Neural progenitor cell (in vitro differentiated cells): ENCODE measurements around the gene ANXA2R. TPM values are rescaled to one million over a fixed set of nuclear protein-coding genes. Genes with fewer than 3 reads are reported as not detected.
A peak's percentile ranks its signal among the peaks of the same experiment; 100 is the strongest.

ENCODE experiments used
- DNase-seq: peaks from one replicate; pipeline ENCODE4 v3.0.0-alpha.2; 2016; ENCODE audit warnings: low spot score
- H2AFZ ChIP-seq: fragments of 200-600 bp; sonication (generic); replicated peaks from 2 replicates; pipeline ENCODE4 v1.6.1; 2016; ENCODE audit warnings: antibody characterized with exemption
- H3F3A ChIP-seq: fragments of 200-600 bp; sonication (generic); 2 replicates; pipeline ENCODE4 v1.6.1; 2016; ENCODE audit warnings: antibody characterized with exemption, low read depth
- H3K27ac ChIP-seq: fragments of 200-600 bp; sonication (generic); 2 replicates; pipeline ENCODE4 v1.5.1; 2016; ENCODE audit warnings: mild to moderate bottlenecking
- H3K27me3 ChIP-seq: fragments of 200-600 bp; sonication (generic); 2 replicates; pipeline ENCODE4 v1.6.1; 2016; ENCODE audit warnings: mild to moderate bottlenecking, moderate library complexity
- H3K36me3 ChIP-seq: fragments of 200-600 bp; sonication (generic); 2 replicates; pipeline ENCODE4 v1.5.1; 2016
- H3K4me1 ChIP-seq: fragments of 200-600 bp; sonication (generic); 2 replicates; pipeline ENCODE4 v1.6.1; 2016; ENCODE audit warnings: mixed run types
- H3K4me2 ChIP-seq: fragments of 200-600 bp; sonication (generic); 2 replicates; pipeline ENCODE4 v1.6.1; 2016
- H3K4me3 ChIP-seq: fragments of 200-600 bp; sonication (generic); 2 replicates; pipeline ENCODE4 v1.5.1; 2016
- H3K79me2 ChIP-seq: fragments of 200-600 bp; sonication (generic); 2 replicates; pipeline ENCODE4 v1.6.1; 2016; ENCODE audit warnings: low read depth
- H3K9ac ChIP-seq: fragments of 200-600 bp; sonication (generic); 2 replicates; pipeline ENCODE4 v1.6.1; 2016
- H3K9me3 ChIP-seq: fragments of 200-600 bp; sonication (generic); 2 replicates; pipeline ENCODE4 v1.5.1; 2016; ENCODE audit warnings: low read depth
- H4K20me1 ChIP-seq: fragments of 200-600 bp; sonication (generic); 2 replicates; pipeline ENCODE4 v1.6.1; 2016; ENCODE audit warnings: low read depth
- H3K27ac Mint-ChIP-seq: 3 replicates; pipeline ENCODE4 v1.8.0; 2021; ENCODE audit warnings: mixed read lengths
- H3K27me3 Mint-ChIP-seq: 2 replicates; pipeline ENCODE4 v1.8.0; 2022; ENCODE audit warnings: low read depth, mild to moderate bottlenecking, inconsistent platforms, moderate library complexity, mixed read lengths; ENCODE audit not compliant: insufficient read depth
- H3K36me3 Mint-ChIP-seq: 3 replicates; pipeline ENCODE4 v1.8.0; 2021; ENCODE audit warnings: mixed read lengths
- H3K4me1 Mint-ChIP-seq: 3 replicates; pipeline ENCODE4 v1.8.0; 2021; ENCODE audit warnings: mixed read lengths
- H3K4me3 Mint-ChIP-seq: 3 replicates; pipeline ENCODE4 v1.8.0; 2021; ENCODE audit warnings: mild to moderate bottlenecking, moderate library complexity, mixed read lengths
- H3K9me3 Mint-ChIP-seq: 3 replicates; pipeline ENCODE4 v1.8.0; 2020; ENCODE audit warnings: mixed read lengths
- EZH2 ChIP-seq: fragments of 200-600 bp; sonication (generic); IDR thresholded peaks from 2 replicates; pipeline ENCODE4 v1.6.1; 2017; ENCODE audit warnings: antibody characterized with exemption, mild to moderate bottlenecking, moderate library complexity
- EZH2phosphoT487 ChIP-seq: fragments of 200-600 bp; sonication (generic); IDR thresholded peaks from 2 replicates; pipeline ENCODE4 v1.6.1; 2017; ENCODE audit warnings: antibody characterized with exemption
- total RNA-seq: library from RNA; depleted of rRNA; stranded (reverse); fragments of >200 nt; gene quantifications from 2 replicates; pipeline ENCODE4 v1.2.3, GENCODE V29; 2015; ENCODE audit warnings: low replicate concordance
- TF ChIP-seq, protein P1 (sequence below): fragments of 200-600 bp; sonication (generic); IDR thresholded peaks from 2 replicates; pipeline ENCODE4 v1.5.1; 2017; ENCODE audit warnings: antibody characterized with exemption, mild to moderate bottlenecking

The ANXA2R gene
- total RNA-seq, 1 donor from 2014 or later = 0.17 TPM

GRCh38 chr5:43038496-43038989 lies 1.6 kb downstream of the ANXA2R start:
- H3F3A ChIP-seq = peaks cover 51% of the 10 kb centered on the region
- no peak overlapping the region for H3K9ac ChIP-seq
- Mint-ChIP-seq H3K27me3 (peaks cover 88% of the 10 kb centered on the region), H3K9me3 (peaks cover 3% of the 10 kb centered on the region), H3K36me3 (no peaks in the 10 kb centered on the region), H3K4me1 (peaks cover 51% of the 10 kb centered on the region), H3K4me3 (no peak overlapping the region), H3K27ac (no peak overlapping the region)
- H3K27ac ChIP-seq = no peak overlapping the region
- TF ChIP-seq EZH2phosphoT487 (peak; percentile 53), EZH2 (peak; percentile 16)
- TF ChIP-seq, protein P1, sequence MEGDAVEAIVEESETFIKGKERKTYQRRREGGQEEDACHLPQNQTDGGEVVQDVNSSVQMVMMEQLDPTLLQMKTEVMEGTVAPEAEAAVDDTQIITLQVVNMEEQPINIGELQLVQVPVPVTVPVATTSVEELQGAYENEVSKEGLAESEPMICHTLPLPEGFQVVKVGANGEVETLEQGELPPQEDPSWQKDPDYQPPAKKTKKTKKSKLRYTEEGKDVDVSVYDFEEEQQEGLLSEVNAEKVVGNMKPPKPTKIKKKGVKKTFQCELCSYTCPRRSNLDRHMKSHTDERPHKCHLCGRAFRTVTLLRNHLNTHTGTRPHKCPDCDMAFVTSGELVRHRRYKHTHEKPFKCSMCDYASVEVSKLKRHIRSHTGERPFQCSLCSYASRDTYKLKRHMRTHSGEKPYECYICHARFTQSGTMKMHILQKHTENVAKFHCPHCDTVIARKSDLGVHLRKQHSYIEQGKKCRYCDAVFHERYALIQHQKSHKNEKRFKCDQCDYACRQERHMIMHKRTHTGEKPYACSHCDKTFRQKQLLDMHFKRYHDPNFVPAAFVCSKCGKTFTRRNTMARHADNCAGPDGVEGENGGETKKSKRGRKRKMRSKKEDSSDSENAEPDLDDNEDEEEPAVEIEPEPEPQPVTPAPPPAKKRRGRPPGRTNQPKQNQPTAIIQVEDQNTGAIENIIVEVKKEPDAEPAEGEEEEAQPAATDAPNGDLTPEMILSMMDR = no peak
- H3K4me1 ChIP-seq = peaks cover 13% of the 10 kb centered on the region
- H3K9me3 ChIP-seq = no peaks in the 10 kb centered on the region
- no peak overlapping the region for H2AFZ ChIP-seq
- DNase-seq = peak; percentile 51
- H3K4me2 ChIP-seq = no peak overlapping the region
- no peaks in the 10 kb centered on the region for H3K36me3 ChIP-seq
- H3K79me2 ChIP-seq = no peaks in the 10 kb centered on the region
- H3K27me3 ChIP-seq = peaks cover 100% of the 10 kb centered on the region
- H4K20me1 ChIP-seq = peaks cover 92% of the 10 kb centered on the region
- H3K4me3 ChIP-seq = no peak overlapping the region

DNA sequence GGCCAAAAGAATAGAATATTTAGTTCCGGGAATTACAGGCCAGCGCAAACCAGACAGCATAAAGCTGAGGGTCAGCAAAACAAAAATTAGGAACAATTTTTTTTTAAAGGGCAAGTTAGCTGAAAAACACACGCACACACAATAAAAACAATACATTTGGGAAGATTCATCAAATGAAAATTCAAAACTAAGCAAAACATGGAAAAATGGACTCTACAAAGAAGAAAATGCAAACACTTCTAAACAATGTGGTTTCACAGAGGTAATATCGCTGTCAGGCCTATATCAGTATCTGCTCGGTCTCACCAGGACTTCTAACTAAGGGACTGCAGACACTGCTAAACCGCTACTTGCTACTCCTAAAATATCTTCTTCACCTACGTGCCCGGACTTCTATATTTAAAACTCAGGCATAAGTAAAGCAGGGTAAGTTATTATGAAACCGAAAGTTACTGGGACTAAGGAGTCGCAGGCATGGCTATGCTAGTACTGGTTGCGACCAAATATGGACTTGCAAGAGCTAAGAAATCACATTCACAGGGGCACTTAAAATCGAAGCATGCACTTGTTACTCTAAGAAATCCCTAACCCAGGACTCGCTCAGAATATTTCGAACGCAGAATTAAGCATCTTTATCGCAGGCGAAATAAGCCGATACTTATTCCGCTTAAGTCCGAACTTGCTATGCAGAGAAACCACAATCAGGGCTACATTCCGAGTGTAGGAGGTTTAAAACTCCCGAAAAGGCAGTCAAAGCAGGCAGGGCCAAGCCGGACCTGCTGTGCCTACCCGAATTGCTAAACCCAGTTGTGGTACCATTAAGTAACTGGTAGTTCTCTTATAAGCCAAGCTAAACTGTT lies 2.3 kb downstream of the ANXA2R start:
- peaks cover 88% of the 10 kb centered on the region for H3K27me3 Mint-ChIP-seq
- H3K36me3 Mint-ChIP-seq = no peaks in the 10 kb centered on the region
- H3K36me3 ChIP-seq = no peaks in the 10 kb centered on the region
- H3K4me2 ChIP-seq = no peak overlapping the region
- H3F3A ChIP-seq = peaks cover 46% of the 10 kb centered on the region
- H3K4me1 ChIP-seq = peaks cover 13% of the 10 kb centered on the region
- H3K27me3 ChIP-seq = peaks cover 100% of the 10 kb centered on the region
- no peak overlapping the region for H3K27ac ChIP-seq
- no peak overlapping the region for H3K4me3 Mint-ChIP-seq
- H3K27ac Mint-ChIP-seq = no peak overlapping the region
- H3K4me1 Mint-ChIP-seq = peaks cover 46% of the 10 kb centered on the region
- H2AFZ ChIP-seq = no peak overlapping the region
- H3K9me3 ChIP-seq = no peaks in the 10 kb centered on the region
- H3K9me3 Mint-ChIP-seq = peaks cover 3% of the 10 kb centered on the region
- TF ChIP-seq EZH2 = peak; percentile 43
- TF ChIP-seq EZH2phosphoT487 = peak; percentile 3
- TF ChIP-seq, protein P1 = no peak
- no peaks in the 10 kb centered on the region for H3K79me2 ChIP-seq
- no peak overlapping the region for H3K4me3 ChIP-seq
- H3K9ac ChIP-seq = no peak overlapping the region
- peak; percentile 29 for DNase-seq
- peaks cover 86% of the 10 kb centered on the region for H4K20me1 ChIP-seq

- Mint-ChIP-seq H3K4me3 (no peak overlapping the region), H3K27ac (no peak overlapping the region), H3K4me1 (peaks cover 41% of the 10 kb centered on the region), H3K36me3 (no peaks in the 10 kb centered on the region), H3K9me3 (peaks cover 3% of the 10 kb centered on the region), H3K27me3 (peaks cover 88% of the 10 kb centered on the region)
- TF ChIP-seq EZH2 (peak; percentile 76), EZH2phosphoT487 (peak; percentile 82)
- TF ChIP-seq, protein P1 = no peak
- Histone ChIP-seq H3K4me2 (no peak overlapping the region), H3K4me1 (peaks cover 13% of the 10 kb centered on the region), H3K27me3 (peaks cover 99% of the 10 kb centered on the region), H3F3A (peaks cover 42% of the 10 kb centered on the region), H2AFZ (no peak overlapping the region), H3K27ac (no peak overlapping the region), H3K9me3 (no peaks in the 10 kb centered on the region), H3K4me3 (no peak overlapping the region), H4K20me1 (peaks cover 86% of the 10 kb centered on the region), H3K9ac (no peak overlapping the region), H3K79me2 (no peaks in the 10 kb centered on the region), H3K36me3 (no peaks in the 10 kb centered on the region)
- peak; percentile 59 for DNase-seq
Measured at GRCh38 chr5:43036856-43037635, 3.1 kb downstream of the ANXA2R start.
